Thymus (tissue), 11 donors: Measurements from ENCODE around the gene INSYN1. TPM values are rescaled to one million over a fixed set of nuclear protein-coding genes. Genes with fewer than 3 reads are reported as not detected.

Experiments
- DNase-seq, 9 donors: peaks; one replicate each; pipeline ENCODE4 v3.0.0-alpha.2; 2013; ENCODE audit warnings: low spot score in 9 of 9, low read depth in 6 of 9, missing footprints in 1 of 9
- H3K27ac ChIP-seq, 2 donors: one replicate each; pipeline ENCODE4 v1.5.1; 2013; ENCODE audit warnings: control low read depth in 1 of 2, low read depth in 1 of 2, low read length in 1 of 2, mild to moderate bottlenecking in 1 of 2, moderate library complexity in 1 of 2
- H3K27me3 ChIP-seq, 2 donors: one replicate each; pipeline ENCODE4 v1.5.1; 2013; ENCODE audit warnings: low read length in 1 of 2; ENCODE audit not compliant: control insufficient read depth in 2 of 2, insufficient read depth in 1 of 2
- H3K36me3 ChIP-seq, 2 donors: one replicate each; pipeline ENCODE4 v1.5.1; 2013; ENCODE audit warnings: low read length in 1 of 2, mild to moderate bottlenecking in 1 of 2, moderate library complexity in 1 of 2; ENCODE audit not compliant: control insufficient read depth in 2 of 2, insufficient read depth in 2 of 2
- H3K4me1 ChIP-seq, 2 donors: one replicate each; pipeline ENCODE4 v1.5.1; 2013; ENCODE audit warnings: low read length in 2 of 2; ENCODE audit not compliant: control insufficient read depth in 2 of 2, insufficient read depth in 2 of 2
- H3K4me3 ChIP-seq, 2 donors: one replicate each; pipeline ENCODE4 v1.5.1; 2013; ENCODE audit warnings: low read length in 2 of 2, control low read depth in 1 of 2, mild to moderate bottlenecking in 1 of 2
- H3K9me3 ChIP-seq, 2 donors: one replicate each; pipeline ENCODE4 v1.5.1; 2013; ENCODE audit warnings: low read length in 1 of 2, mild to moderate bottlenecking in 1 of 2; ENCODE audit not compliant: control insufficient read depth in 2 of 2, insufficient read depth in 1 of 2
- WGBS: extraction: QIAGEN DNeasy Blood & Tissue Kit; methylation state at CpG from one replicate; pipeline ENCODE4 v1.1.7; 2013; 5-methylcytosine and 5-hydroxymethylcytosine counted together
- polyA plus RNA-seq: library from polyadenylated mRNA; stranded (reverse); fragments of 200-250 nt; gene quantifications from one replicate; pipeline ENCODE4 v1.2.3, GENCODE V29; 2013
- total RNA-seq: library from RNA; stranded (reverse); fragments of 120-200 nt; gene quantifications from one replicate; pipeline ENCODE4 v1.2.4, GENCODE V29; 2013
- donor health status: healthy.

The INSYN1 gene
- total and polyA plus RNA-seq, 2 donors = 0.61 to 1.1 TPM

- Histone ChIP-seq H3K4me1 (no peaks in the 10 kb centered on the region), H3K4me3 (no peak overlapping the region), H3K27ac (no peak overlapping the region), H3K27me3 (peaks cover 0 to 2% of the 10 kb centered on the region in 2 donors), H3K36me3 (no peaks in the 10 kb centered on the region), H3K9me3 (no peaks in the 10 kb centered on the region)
- 86% methylated on average over 8 of the region's 8 CpGs for WGBS
- no peak for DNase-seq
Measured at GRCh38 chr15:73781038-73781925, 28.1 kb upstream of the INSYN1 start.

GRCh38 chr15:73779974-73780373, 26.8 kb upstream of the INSYN1 start:
- DNase-seq = no peak
- WGBS = 97% methylated on average over 3 of the region's 3 CpGs
- Histone ChIP-seq H3K4me1 (no peaks in the 10 kb centered on the region), H3K36me3 (no peaks in the 10 kb centered on the region), H3K27ac (no peak overlapping the region), H3K4me3 (no peak overlapping the region), H3K9me3 (no peaks in the 10 kb centered on the region), H3K27me3 (peaks cover 0 to 2% of the 10 kb centered on the region in 2 donors)

GRCh38 chr15:73777741-73778140, 24.6 kb upstream of the INSYN1 start:
- Histone ChIP-seq H3K9me3 (no peaks in the 10 kb centered on the region), H3K4me1 (no peaks in the 10 kb centered on the region), H3K27me3 (peaks cover 0 to 2% of the 10 kb centered on the region in 2 donors), H3K27ac (no peak overlapping the region), H3K36me3 (no peaks in the 10 kb centered on the region), H3K4me3 (no peak overlapping the region)
- no peak for DNase-seq

- Histone ChIP-seq H3K27ac (no peak overlapping the region), H3K4me3 (no peak overlapping the region), H3K27me3 (peaks cover 0 to 17% of the 10 kb centered on the region in 2 donors), H3K36me3 (no peaks in the 10 kb centered on the region), H3K4me1 (no peaks in the 10 kb centered on the region), H3K9me3 (no peaks in the 10 kb centered on the region)
- WGBS = 86% methylated on average over 6 of the region's 6 CpGs
- no peak for DNase-seq
Measured at GRCh38 chr15:73773428-73773827, 20.3 kb upstream of the INSYN1 start.

GRCh38 chr15:73771385-73772045, 18.4 kb upstream of the INSYN1 start:
- H3K27ac ChIP-seq = no peak overlapping the region
- no peaks in the 10 kb centered on the region for H3K9me3 ChIP-seq
- H3K4me3 ChIP-seq = no peak overlapping the region
- 76% methylated on average over 12 of the region's 12 CpGs for WGBS
- DNase-seq = no peak
- no peaks in the 10 kb centered on the region for H3K4me1 ChIP-seq
- no peaks in the 10 kb centered on the region for H3K36me3 ChIP-seq
- H3K27me3 ChIP-seq = peaks cover 0 to 22% of the 10 kb centered on the region in 2 donors

GRCh38 chr15:73770050-73770449, 16.9 kb upstream of the INSYN1 start:
- DNase-seq = no peak
- no peak overlapping the region for H3K4me3 ChIP-seq
- peaks cover 0 to 22% of the 10 kb centered on the region in 2 donors for H3K27me3 ChIP-seq
- 96% methylated on average over 1 of the region's 1 CpG for WGBS
- H3K27ac ChIP-seq = no peak overlapping the region
- H3K4me1 ChIP-seq = no peaks in the 10 kb centered on the region
- H3K36me3 ChIP-seq = no peaks in the 10 kb centered on the region
- H3K9me3 ChIP-seq = no peaks in the 10 kb centered on the region

- H3K4me1 ChIP-seq = no peaks in the 10 kb centered on the region
- no peaks in the 10 kb centered on the region for H3K9me3 ChIP-seq
- no peaks in the 10 kb centered on the region for H3K36me3 ChIP-seq
- H3K27me3 ChIP-seq = peaks cover 0 to 25% of the 10 kb centered on the region in 2 donors
- 65% methylated on average over 9 of the region's 9 CpGs for WGBS
- H3K27ac ChIP-seq = no peak overlapping the region
- DNase-seq = no peak
- H3K4me3 ChIP-seq = no peak overlapping the region
Measured at GRCh38 chr15:73767806-73768501, 14.8 kb upstream of the INSYN1 start.

- no peak overlapping the region for H3K4me3 ChIP-seq
- 98% methylated on average over 1 of the region's 1 CpG for WGBS
- no peak for DNase-seq
Measured at GRCh38 chr15:73766598-73766997, 13.4 kb upstream of the INSYN1 start.

GRCh38 chr15:73765778-73766177, 12.6 kb upstream of the INSYN1 start:
- WGBS = 91% methylated on average over 1 of the region's 1 CpG
- Histone ChIP-seq H3K9me3 (no peaks in the 10 kb centered on the region), H3K4me3 (no peak overlapping the region), H3K4me1 (no peaks in the 10 kb centered on the region), H3K36me3 (no peaks in the 10 kb centered on the region), H3K27me3 (peaks cover 0 to 15% of the 10 kb centered on the region in 2 donors), H3K27ac (no peak overlapping the region)
- DNase-seq = no peak

More at GRCh38 chr15:73766598-73766997, 13.4 kb upstream of the INSYN1 start:
- no peaks in the 10 kb centered on the region for H3K36me3 ChIP-seq
- no peaks in the 10 kb centered on the region for H3K4me1 ChIP-seq
- no peak overlapping the region for H3K27ac ChIP-seq
- peaks cover 0 to 21% of the 10 kb centered on the region in 2 donors for H3K27me3 ChIP-seq
- H3K9me3 ChIP-seq = no peaks in the 10 kb centered on the region
